Liver (tissue), 9 donors: ENCODE results near the gene INPP5B. TPM values are rescaled to one million over a fixed set of nuclear protein-coding genes. Genes with fewer than 3 reads are reported as not detected.
A peak's percentile ranks its signal among the peaks of the same experiment; 100 is the strongest.

Experiments
- DNase-seq: peaks from one replicate; pipeline ENCODE4 v3.0.0-alpha.2; 2017; ENCODE audit warnings: low spot score
- H3K27ac ChIP-seq, 2 donors: one replicate each; pipeline ENCODE4 v1.7.0; 2013; ENCODE audit warnings: inconsistent platforms in 2 of 2, low read length in 2 of 2, control low read depth in 1 of 2, low read depth in 1 of 2, mild to moderate bottlenecking in 1 of 2
- H3K27me3 ChIP-seq, 4 donors: one replicate each; pipeline versions ENCODE4 v1.6.1 to v1.7.0; 2013; ENCODE audit warnings: low read length in 3 of 4, inconsistent platforms in 1 of 4, mild to moderate bottlenecking in 1 of 4, moderate library complexity in 1 of 4; ENCODE audit not compliant: control insufficient read depth in 4 of 4, insufficient read depth in 4 of 4
- H3K36me3 ChIP-seq, 4 donors: one replicate each; pipeline versions ENCODE4 v1.6.1 to v1.7.0; 2013; ENCODE audit warnings: low read length in 3 of 4, mild to moderate bottlenecking in 3 of 4, low read depth in 1 of 4, moderate library complexity in 1 of 4; ENCODE audit not compliant: control insufficient read depth in 4 of 4, insufficient read depth in 3 of 4
- H3K4me1 ChIP-seq, 4 donors: one replicate each; pipeline versions ENCODE4 v1.6.1 to v1.7.0; 2013; ENCODE audit warnings: low read length in 3 of 4, mild to moderate bottlenecking in 3 of 4, moderate library complexity in 1 of 4; ENCODE audit not compliant: control insufficient read depth in 4 of 4, insufficient read depth in 4 of 4
- H3K4me3 ChIP-seq, 3 donors: one replicate each; pipeline versions ENCODE4 v1.6.1 to v1.7.0; 2013; ENCODE audit warnings: low read length in 3 of 3, control low read depth in 1 of 3, low read depth in 1 of 3, mild to moderate bottlenecking in 1 of 3
- H3K9ac ChIP-seq, 2 donors: one replicate each; pipeline ENCODE4 v1.7.0; 2013; ENCODE audit warnings: low read length in 2 of 2, mild to moderate bottlenecking in 2 of 2, moderate library complexity in 2 of 2, control low read depth in 1 of 2, low read depth in 1 of 2
- H3K9me3 ChIP-seq, 4 donors: one replicate each; pipeline versions ENCODE4 v1.6.1 to v1.7.0; 2013; ENCODE audit warnings: low read length in 3 of 4; ENCODE audit not compliant: control insufficient read depth in 4 of 4
- EGR1 ChIP-seq, 2 donors: IDR thresholded peaks; 2 replicates each; pipeline ENCODE4 v1.6.1; 2016 to 2018; ENCODE audit warnings: antibody characterized with exemption in 2 of 2, low read depth in 2 of 2
- FOXA1 ChIP-seq: IDR thresholded peaks from 2 replicates; pipeline ENCODE4 v1.6.1; 2016; ENCODE audit warnings: antibody characterized with exemption
- FOXA2 ChIP-seq: IDR thresholded peaks from 2 replicates; pipeline ENCODE4 v1.6.1; 2016; ENCODE audit warnings: antibody characterized with exemption
- GABPA ChIP-seq, 2 donors: IDR thresholded peaks in 1 of 2; conservative IDR thresholded peaks in 1 of 2; 2 replicates each; pipeline ENCODE4 v1.6.1; 2016; ENCODE audit warnings: antibody characterized with exemption in 2 of 2, mild to moderate bottlenecking in 1 of 2, moderate library complexity in 1 of 2
- HNF4A ChIP-seq, 2 donors: conservative IDR thresholded peaks; 2 replicates each; pipeline ENCODE4 v1.6.1; 2016; ENCODE audit warnings: antibody characterized with exemption in 2 of 2, mild to moderate bottlenecking in 2 of 2
- HNF4G ChIP-seq: IDR thresholded peaks from 2 replicates; pipeline ENCODE4 v1.6.1; 2016; ENCODE audit warnings: antibody characterized with exemption
- JUND ChIP-seq, 2 donors: IDR thresholded peaks; 2 replicates each; pipeline ENCODE4 v1.6.1; 2016; ENCODE audit warnings: antibody characterized with exemption in 2 of 2
- NR2F2 ChIP-seq: IDR thresholded peaks from 2 replicates; pipeline ENCODE4 v1.6.1; 2016; ENCODE audit warnings: antibody characterized with exemption
- RAD21 ChIP-seq, 2 donors: IDR thresholded peaks; 2 replicates each; pipeline ENCODE4 v1.6.1; 2016; ENCODE audit warnings: antibody characterized with exemption in 2 of 2, mild to moderate bottlenecking in 2 of 2
- REST ChIP-seq: IDR thresholded peaks from 2 replicates; pipeline ENCODE4 v1.6.1; 2016; ENCODE audit warnings: antibody characterized with exemption, mild to moderate bottlenecking
- RXRA ChIP-seq, 2 donors: IDR thresholded peaks; 2 replicates each; pipeline ENCODE4 v1.6.1; 2017 to 2018; ENCODE audit warnings: antibody characterized with exemption in 2 of 2, mild to moderate bottlenecking in 1 of 2
- SP1 ChIP-seq: IDR thresholded peaks from 2 replicates; pipeline ENCODE4 v1.6.1; 2018; ENCODE audit warnings: antibody characterized with exemption, mild to moderate bottlenecking
- TAF1 ChIP-seq: conservative IDR thresholded peaks from 2 replicates; pipeline ENCODE4 v1.6.1; 2016; ENCODE audit warnings: antibody characterized with exemption, mild to moderate bottlenecking
- YY1 ChIP-seq: IDR thresholded peaks from 2 replicates; pipeline ENCODE4 v1.6.1; 2016; ENCODE audit warnings: antibody characterized with exemption, mild to moderate bottlenecking
- ZBTB33 ChIP-seq: IDR thresholded peaks from 2 replicates; pipeline ENCODE4 v1.6.1; 2016; ENCODE audit warnings: antibody characterized with exemption
- WGBS: extraction: QIAGEN DNeasy Blood & Tissue Kit; methylation state at CpG from one replicate; pipeline ENCODE4 v1.1.7; 2013; 5-methylcytosine and 5-hydroxymethylcytosine counted together
- polyA plus RNA-seq, 2 donors: library from polyadenylated mRNA; stranded (reverse) in 1 of 2; unstranded in 1 of 2; fragments of 200-250 nt in 1 of 2; fragments of >200 nt in 1 of 2; fragmentation: Nextera tagmentation in 1 of 2; extraction: Ambion mirVana in 1 of 2; gene quantifications; one replicate each; pipeline versions ENCODE4 v1.2.1 to v1.2.3, GENCODE V29; 2013 to 2015
- total RNA-seq, 2 donors: library from RNA; depleted of rRNA; stranded (reverse); fragments of >200 nt; gene quantifications; one replicate each; pipeline ENCODE4 v1.2.3, GENCODE V29; 2014
- donor health status: healthy.
- donor health status: healthy.
- donor health status: healthy.
- donor health status: healthy.
- donor health status: healthy.

The INPP5B gene
- total and polyA plus RNA-seq, 4 donors, result 5.0 to 30.9 (median 13.6) TPM

GRCh38 chr1:37851262-37851661, 95.6 kb downstream of the INPP5B start:
- peak overlapping the region; percentile 33 to 37 for H3K27ac ChIP-seq
- no peak for DNase-seq
- no peak overlapping the region for H3K4me3 ChIP-seq
- TF ChIP-seq FOXA1 (no peak), HNF4A (conservative IDR thresholded peaks at IDR 0.05) (no peak)
- H3K9ac ChIP-seq, result no peak overlapping the region
- H3K27me3 ChIP-seq, result no peaks in the 10 kb centered on the region
- peaks cover 0 to 8% (median 5%) of the 10 kb centered on the region in 4 donors for H3K36me3 ChIP-seq
- no peaks in the 10 kb centered on the region for H3K9me3 ChIP-seq
- peaks cover 0 to 20% (median 12%) of the 10 kb centered on the region in 4 donors for H3K4me1 ChIP-seq

- Histone ChIP-seq H3K4me3 (no peak overlapping the region), H3K9ac (no peak overlapping the region), H3K9me3 (no peaks in the 10 kb centered on the region), H3K4me1 (peaks cover 0 to 20% (median 12%) of the 10 kb centered on the region in 4 donors), H3K36me3 (peaks cover 0 to 8% (median 5%) of the 10 kb centered on the region in 4 donors), H3K27me3 (no peaks in the 10 kb centered on the region), H3K27ac (no peak overlapping the region)
- 91% methylated on average over 6 of the region's 6 CpGs for WGBS
- DNase-seq, result no peak
- no peak for TF ChIP-seq YY1
- no peak for TF ChIP-seq JUND (IDR thresholded peaks at IDR 0.05)
- no peak for TF ChIP-seq TAF1
- no peak for TF ChIP-seq FOXA2
- TF ChIP-seq FOXA1, result no peak
- no peak for TF ChIP-seq ZBTB33
- TF ChIP-seq HNF4A (conservative IDR thresholded peaks at IDR 0.05), result no peak
Observed at GRCh38 chr1:37850352-37850955, 96.4 kb downstream of the INPP5B start.

DNA sequence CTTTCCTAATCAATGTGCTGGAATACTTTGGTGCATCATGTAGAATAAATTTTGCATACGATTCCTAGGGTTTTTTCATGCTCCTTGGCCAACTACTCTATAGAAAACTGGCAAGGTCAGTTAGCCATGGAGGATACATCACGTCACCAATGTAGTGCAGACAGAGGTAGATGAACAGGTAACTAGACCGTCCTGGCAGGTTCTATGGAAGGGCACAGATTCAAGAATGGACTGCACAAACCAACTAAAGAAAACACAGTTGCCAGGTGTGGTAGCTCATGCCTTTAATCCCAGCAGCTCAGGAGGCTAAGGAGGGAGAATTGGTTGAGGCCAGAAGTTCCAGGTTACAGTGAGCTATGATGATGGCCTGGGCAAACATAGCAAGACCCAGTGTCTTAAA, 97.4 kb downstream of the INPP5B start:
- 97% methylated on average over 3 of the region's 3 CpGs for WGBS
- H3K36me3 ChIP-seq, result peaks cover 0 to 4% (median 3%) of the 10 kb centered on the region in 4 donors
- no peak overlapping the region for H3K27ac ChIP-seq
- H3K27me3 ChIP-seq, result no peaks in the 10 kb centered on the region
- H3K9me3 ChIP-seq, result no peaks in the 10 kb centered on the region
- no peak overlapping the region for H3K4me3 ChIP-seq
- peaks cover 0 to 30% (median 15%) of the 10 kb centered on the region in 4 donors for H3K4me1 ChIP-seq
- no peak for TF ChIP-seq NR2F2
- H3K9ac ChIP-seq, result no peak overlapping the region
- no peak for DNase-seq

DNA sequence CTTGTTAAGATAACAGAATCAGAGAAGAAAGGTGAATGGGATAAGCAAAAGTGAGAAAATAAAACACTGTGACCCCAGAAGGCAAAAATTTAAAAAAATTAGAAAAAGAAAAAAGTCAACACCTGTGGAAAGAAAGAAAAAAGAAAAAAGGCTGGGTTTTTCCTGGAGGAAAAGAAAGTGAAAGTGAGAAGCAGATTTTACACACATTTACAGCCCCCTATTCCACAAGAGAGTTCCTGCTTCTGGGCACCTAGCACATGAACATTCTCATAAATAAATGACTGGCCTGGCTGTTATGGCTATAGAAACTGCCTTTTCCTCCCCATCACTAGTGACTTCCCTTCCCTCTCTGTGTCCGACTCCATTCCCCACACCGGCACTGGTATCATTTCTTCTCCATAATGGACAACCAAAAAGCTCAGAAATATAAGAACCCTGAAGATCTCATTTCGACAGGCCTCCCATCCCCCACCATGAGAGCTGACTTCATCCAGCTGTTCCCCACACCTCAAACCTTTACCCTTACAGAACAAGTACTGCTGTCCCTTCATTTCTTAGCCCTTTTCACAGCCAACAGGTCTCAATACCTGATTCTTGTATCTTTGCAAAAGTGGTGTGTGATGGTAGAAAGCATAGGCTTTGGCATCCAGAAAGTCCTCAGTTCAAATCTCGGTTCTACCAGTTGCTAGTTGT, 100.1 kb downstream of the INPP5B start:
- no peaks in the 10 kb centered on the region for H3K9me3 ChIP-seq
- DNase-seq, result no peak
- TF ChIP-seq FOXA2 (no peak), RXRA (IDR thresholded peaks at IDR 0.05) (no peak), EGR1 (IDR thresholded peaks at IDR 0.05; ENCODE audit: low read depth in 2 of 2) (no peak), JUND (IDR thresholded peaks at IDR 0.05) (no peak), FOXA1 (no peak), HNF4A (conservative IDR thresholded peaks at IDR 0.05) (no peak), RAD21 (IDR thresholded peaks at IDR 0.05) (no peak), NR2F2 (no peak), GABPA (IDR thresholded peaks at IDR 0.05 in 1 of 2, conservative IDR thresholded peaks at IDR 0.05 in 1 of 2) (no peak), REST (no peak), SP1 (no peak), ZBTB33 (no peak), HNF4G (no peak)
- no peak overlapping the region for H3K4me3 ChIP-seq
- H3K9ac ChIP-seq, result no peak overlapping the region
- H3K4me1 ChIP-seq, result peaks cover 0 to 29% (median 16%) of the 10 kb centered on the region in 4 donors
- no peaks in the 10 kb centered on the region for H3K27me3 ChIP-seq
- WGBS, result 84% methylated on average over 4 of the region's 4 CpGs
- H3K36me3 ChIP-seq, result peaks cover 0 to 4% (median 0%) of the 10 kb centered on the region in 4 donors
- H3K27ac ChIP-seq, result no peak overlapping the region
